Measurements from ENCODE around the gene GFM1. TPM values are rescaled to one million over a fixed set of nuclear protein-coding genes. Genes with fewer than 3 reads are reported as not detected.

The GFM1 gene
- 44.5 and 50.2 TPM in 2 replicates for total RNA-seq (ENCODE audit: low replicate concordance)
- long read RNA-seq, transcript GFM1-210 (18 exons, 3,721 nt): major isoform, 140 of 187 reads
- long read RNA-seq, partial matches to known transcripts: 23 of 187 reads
- long read RNA-seq, other reads (novel, unspliced or antisense): 18 of 187 reads

DNA sequence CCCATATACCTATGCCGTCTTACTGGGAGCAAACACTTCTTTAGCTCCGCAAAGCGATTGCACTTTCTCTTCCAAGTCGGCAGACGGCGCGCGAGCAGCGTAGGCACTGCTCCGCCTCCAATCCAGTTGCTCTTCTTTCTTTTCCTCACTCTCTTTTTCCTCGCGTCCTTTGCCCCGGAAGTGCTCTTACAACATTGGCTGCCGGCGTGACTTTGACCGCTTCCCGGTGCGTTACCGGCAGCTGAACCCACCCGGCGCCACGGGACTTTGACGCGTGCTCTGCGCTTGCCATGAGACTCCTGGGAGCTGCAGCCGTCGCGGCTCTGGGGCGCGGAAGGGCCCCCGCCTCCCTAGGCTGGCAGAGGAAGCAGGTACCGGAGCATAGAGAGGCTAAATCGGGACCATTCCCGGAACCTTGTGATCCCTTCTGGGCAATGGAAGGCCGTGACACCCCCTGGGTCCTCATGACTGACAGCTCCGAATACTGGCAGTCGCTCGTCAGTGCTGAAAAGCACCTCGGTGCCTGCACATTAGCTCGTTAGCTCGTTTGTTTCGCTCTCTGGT, at the start of gene GFM1:
Gene GFM1, plus strand, starts transcription at position 183 of the 564 bp plus-strand sequence. Its CDS starts 108 bp downstream, at position 291.
- Mint-ChIP-seq H3K4me3 (peak within 1 kb of the TSS; percentile 94), H3K9me3 (peaks cover 4% of the 10 kb centered on the region), H3K4me1 (ENCODE audit: unreplicated experiment) (peaks cover 8% of the 10 kb centered on the region), H3K27ac (peak within 1 kb of the TSS; percentile 88), H3K27me3 (no peaks in the 10 kb centered on the region), H3K36me3 (peaks cover 4% of the 10 kb centered on the region)
- TF ChIP-seq, protein P1, sequence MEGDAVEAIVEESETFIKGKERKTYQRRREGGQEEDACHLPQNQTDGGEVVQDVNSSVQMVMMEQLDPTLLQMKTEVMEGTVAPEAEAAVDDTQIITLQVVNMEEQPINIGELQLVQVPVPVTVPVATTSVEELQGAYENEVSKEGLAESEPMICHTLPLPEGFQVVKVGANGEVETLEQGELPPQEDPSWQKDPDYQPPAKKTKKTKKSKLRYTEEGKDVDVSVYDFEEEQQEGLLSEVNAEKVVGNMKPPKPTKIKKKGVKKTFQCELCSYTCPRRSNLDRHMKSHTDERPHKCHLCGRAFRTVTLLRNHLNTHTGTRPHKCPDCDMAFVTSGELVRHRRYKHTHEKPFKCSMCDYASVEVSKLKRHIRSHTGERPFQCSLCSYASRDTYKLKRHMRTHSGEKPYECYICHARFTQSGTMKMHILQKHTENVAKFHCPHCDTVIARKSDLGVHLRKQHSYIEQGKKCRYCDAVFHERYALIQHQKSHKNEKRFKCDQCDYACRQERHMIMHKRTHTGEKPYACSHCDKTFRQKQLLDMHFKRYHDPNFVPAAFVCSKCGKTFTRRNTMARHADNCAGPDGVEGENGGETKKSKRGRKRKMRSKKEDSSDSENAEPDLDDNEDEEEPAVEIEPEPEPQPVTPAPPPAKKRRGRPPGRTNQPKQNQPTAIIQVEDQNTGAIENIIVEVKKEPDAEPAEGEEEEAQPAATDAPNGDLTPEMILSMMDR (conservative IDR thresholded peaks at IDR 0.05): peak; percentile 82
- peak; percentile 87 for DNase-seq (ENCODE audit: extremely low spot score, unreplicated experiment)

DNA sequence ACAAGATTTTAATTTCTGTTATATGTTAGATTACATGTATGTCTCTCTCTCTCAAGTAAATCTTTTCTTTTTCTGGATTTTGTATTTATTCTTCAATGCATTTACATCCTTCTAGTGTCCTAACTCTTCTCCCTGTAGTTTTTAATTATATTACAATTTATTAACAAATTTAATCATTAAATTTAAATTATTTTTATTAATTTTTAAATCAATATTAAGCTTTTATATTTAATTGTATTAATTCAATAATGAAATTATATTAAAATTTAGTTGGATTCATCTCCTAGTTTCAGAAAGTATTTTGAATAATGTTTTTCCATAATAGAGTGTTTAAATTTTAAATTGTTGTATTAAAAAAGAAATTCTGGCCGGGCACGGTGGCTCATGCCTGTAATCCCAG, 43.5 kb upstream of the GFM1 start:
- TF ChIP-seq, protein P1 (conservative IDR thresholded peaks at IDR 0.05): no peak
- no peaks in the 10 kb centered on the region for H3K4me1 Mint-ChIP-seq (ENCODE audit: unreplicated experiment)
- H3K27ac Mint-ChIP-seq: no peak overlapping the region
- H3K9me3 Mint-ChIP-seq: no peaks in the 10 kb centered on the region
- no peak overlapping the region for H3K4me3 Mint-ChIP-seq
- DNase-seq (ENCODE audit: extremely low spot score, unreplicated experiment): no peak
- peaks cover 5% of the 10 kb centered on the region for H3K36me3 Mint-ChIP-seq
- no peaks in the 10 kb centered on the region for H3K27me3 Mint-ChIP-seq

DNA sequence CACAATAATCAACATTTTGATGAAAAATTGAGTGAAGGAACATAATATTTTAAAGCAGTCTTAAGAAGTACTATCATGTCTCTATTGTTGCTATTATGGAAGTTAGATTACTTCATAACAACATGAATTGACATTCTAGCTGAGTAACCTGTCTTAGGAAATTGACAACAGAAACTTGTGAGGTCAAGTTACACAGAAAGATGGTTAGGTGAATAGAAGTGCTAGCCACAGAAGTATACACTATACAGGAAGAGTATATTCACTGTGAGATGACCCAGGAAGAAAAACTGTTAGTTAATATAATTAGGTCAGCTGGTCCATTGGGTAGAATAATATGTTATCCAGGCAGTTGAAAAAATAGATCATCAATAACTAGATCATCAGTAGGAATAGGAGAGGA, 42.1 kb upstream of the GFM1 start:
- TF ChIP-seq, protein P1 (conservative IDR thresholded peaks at IDR 0.05): no peak
- peaks cover 5% of the 10 kb centered on the region for H3K36me3 Mint-ChIP-seq
- no peak for DNase-seq (ENCODE audit: extremely low spot score, unreplicated experiment)

DNA sequence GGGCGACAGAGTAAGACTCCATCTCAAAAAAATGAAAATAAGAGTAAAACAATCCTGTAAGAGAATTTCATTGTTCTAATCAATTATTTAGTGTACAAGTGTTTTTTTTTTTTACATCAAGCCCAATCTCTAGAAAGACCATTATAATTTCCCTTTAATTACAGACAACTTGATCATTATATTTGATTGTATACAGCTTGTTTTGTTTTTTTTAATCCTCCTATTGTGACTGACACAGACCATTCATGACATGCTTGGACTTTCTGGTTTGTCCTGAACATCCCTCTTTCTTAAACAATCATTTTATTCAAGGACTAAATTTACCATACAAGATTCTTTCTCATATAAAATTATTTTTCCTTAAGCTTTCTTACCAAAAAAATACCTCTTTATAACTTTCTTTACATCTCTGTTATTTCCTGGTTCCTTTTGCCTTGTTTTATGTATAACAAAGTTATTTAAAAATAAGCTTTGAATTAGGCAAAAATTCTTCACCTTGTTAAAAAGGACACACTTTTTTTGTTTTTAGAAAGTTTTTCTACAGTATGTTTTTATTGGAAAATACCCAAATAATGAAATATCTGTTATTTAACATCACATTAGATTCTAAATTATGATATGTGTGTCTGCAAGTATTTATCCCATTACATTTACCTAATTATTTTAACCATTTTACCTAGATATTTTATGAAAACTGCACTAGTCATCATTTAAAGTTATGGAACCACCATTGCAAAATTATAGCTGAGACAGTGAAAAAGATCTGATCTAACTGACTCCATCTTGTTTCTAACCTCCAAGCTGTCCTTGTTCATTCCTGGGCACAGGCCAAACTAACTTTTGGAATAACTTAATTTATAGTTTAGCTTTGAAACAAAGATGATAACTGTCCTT, 26.1 kb upstream of the GFM1 start:
- Mint-ChIP-seq H3K27ac (no peak overlapping the region), H3K36me3 (no peaks in the 10 kb centered on the region), H3K9me3 (peaks cover 15% of the 10 kb centered on the region), H3K4me3 (no peak overlapping the region), H3K27me3 (no peaks in the 10 kb centered on the region), H3K4me1 (ENCODE audit: unreplicated experiment) (no peaks in the 10 kb centered on the region)
- DNase-seq (ENCODE audit: extremely low spot score, unreplicated experiment): no peak
- TF ChIP-seq, protein P1 (conservative IDR thresholded peaks at IDR 0.05): no peak

More for the DNA sequence above, 42.1 kb upstream of the GFM1 start:
- H3K27me3 Mint-ChIP-seq: no peaks in the 10 kb centered on the region
- no peak overlapping the region for H3K27ac Mint-ChIP-seq
- no peaks in the 10 kb centered on the region for H3K9me3 Mint-ChIP-seq
- H3K4me1 Mint-ChIP-seq (ENCODE audit: unreplicated experiment): no peaks in the 10 kb centered on the region
- no peak overlapping the region for H3K4me3 Mint-ChIP-seq

DNA sequence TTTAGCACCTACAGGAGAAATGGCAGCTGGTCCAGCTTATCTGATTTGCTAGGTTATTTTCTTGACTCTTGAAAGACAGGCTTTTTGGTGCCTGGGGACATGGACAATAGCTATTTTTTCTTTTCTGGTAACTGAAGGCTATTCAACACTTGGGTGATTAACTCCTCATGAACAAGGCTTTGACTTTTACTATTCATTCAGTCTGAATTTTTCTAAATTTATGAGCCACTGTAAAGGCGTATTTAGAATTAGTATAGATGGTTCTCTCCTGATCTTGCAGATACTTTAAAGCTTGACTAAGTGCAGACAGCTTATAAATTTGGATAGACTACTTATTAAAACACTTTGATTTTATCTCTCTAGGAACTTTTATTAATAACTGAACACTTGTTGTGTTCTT, 18.4 kb upstream of the GFM1 start:
- TF ChIP-seq, protein P1 (conservative IDR thresholded peaks at IDR 0.05): no peak
- H3K4me3 Mint-ChIP-seq: no peak overlapping the region
- DNase-seq (ENCODE audit: extremely low spot score, unreplicated experiment): no peak
- H3K36me3 Mint-ChIP-seq: no peaks in the 10 kb centered on the region
- H3K27ac Mint-ChIP-seq: no peak overlapping the region
- peaks cover 5% of the 10 kb centered on the region for H3K9me3 Mint-ChIP-seq
- no peaks in the 10 kb centered on the region for H3K27me3 Mint-ChIP-seq
- no peaks in the 10 kb centered on the region for H3K4me1 Mint-ChIP-seq (ENCODE audit: unreplicated experiment)
